ENCODE data around the gene RAB23.

Gene RAB23

DNA sequence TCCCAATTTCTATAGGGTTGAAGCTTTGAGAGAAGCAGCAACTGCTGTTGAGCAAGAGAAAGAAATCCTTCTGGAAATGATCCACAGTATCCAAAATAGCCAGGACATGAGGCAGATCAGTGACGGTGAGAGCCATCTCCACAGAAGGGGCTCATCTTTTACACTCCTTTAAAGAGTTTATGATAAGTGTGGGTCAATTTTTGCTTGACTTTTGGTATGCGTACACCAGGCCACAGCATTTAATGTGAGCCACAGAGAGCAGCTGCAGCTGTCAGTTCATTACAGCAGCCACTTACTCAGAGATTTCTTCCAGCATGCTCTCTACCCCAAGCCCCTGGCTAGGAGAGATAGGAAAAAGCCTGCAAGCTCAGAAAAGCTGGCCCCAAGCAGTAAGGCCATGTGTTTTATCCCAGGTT lies 40.1 kb downstream of the RAB23 start:
- DNase-seq (ENCODE audit: low read depth in 2 of 2), result no peak

DNA sequence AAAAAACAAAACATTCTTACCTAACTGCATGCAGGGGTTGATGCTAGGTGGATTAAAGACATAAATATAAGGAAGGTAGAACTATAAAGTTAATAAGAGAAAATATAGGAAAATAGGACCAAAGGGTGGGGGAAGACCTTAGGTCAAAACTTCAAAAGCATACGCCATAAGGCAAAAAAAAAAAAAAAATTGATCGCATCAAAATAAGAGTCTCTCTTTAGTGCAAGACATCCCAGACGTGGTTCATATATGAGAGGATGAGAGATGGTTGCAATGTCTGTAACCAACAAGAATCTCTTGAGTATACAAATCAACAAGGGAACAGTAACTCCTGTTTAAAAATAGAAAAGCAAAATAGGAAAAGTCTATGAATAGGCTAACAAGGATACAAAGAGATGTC lies 41.5 kb downstream of the RAB23 start:
- DNase-seq (ENCODE audit: low read depth in 2 of 2), result no peak

DNA sequence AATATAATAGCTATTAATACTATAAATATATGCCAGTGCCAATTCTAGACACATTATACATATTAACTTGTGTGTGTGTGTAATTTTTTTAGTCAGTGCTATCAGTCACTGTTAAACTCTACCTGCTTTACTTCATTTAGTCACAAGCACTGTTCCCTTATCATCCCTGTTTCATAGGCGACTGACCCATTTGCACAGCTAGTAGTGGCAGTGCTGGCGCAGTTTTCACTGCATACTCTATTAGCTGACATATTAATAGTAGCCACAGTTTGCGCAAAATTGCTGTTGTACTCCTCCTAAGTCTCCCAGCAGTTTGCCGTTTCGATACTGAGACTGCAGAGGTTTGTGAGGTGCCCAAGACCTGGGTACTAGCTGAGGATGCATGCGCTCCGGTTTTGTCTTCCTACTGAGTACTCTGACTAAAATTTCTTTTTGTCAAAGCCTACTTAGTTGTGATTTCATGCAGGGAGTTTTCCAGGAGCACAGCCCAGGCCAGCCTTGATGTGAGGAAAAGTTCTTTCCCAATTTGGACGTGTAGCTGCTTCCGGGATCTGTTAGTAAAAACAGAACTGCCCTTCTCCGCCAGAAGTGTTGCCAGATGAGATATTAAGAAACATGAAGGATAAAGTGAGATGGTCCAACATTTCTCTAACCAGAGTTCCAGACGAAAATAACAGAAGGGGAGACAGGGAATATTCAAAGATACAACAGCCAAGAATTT lies 44.4 kb downstream of the RAB23 start:
- no peak for DNase-seq (ENCODE audit: low read depth in 2 of 2)

DNA sequence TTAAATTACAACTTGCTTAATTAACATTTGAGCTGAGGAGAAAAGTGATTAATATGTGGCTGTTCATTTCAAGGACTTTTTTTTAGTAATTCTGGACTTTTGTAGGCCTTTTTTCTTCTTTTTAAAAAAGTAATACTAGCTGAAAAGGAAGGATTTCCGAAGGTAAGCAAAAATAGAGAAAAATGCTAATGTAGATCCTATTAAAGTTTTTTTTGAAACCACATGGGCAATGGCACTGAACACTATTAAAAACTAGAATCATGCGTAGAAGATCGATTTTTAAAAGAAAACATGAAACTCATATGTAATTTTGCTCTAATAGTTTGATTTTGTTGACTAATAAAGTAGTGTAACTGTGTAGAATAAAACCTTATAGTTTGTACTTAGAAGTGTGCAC lies 47.6 kb downstream of the RAB23 start:
- no peak for DNase-seq (ENCODE audit: low read depth in 2 of 2)

DNA sequence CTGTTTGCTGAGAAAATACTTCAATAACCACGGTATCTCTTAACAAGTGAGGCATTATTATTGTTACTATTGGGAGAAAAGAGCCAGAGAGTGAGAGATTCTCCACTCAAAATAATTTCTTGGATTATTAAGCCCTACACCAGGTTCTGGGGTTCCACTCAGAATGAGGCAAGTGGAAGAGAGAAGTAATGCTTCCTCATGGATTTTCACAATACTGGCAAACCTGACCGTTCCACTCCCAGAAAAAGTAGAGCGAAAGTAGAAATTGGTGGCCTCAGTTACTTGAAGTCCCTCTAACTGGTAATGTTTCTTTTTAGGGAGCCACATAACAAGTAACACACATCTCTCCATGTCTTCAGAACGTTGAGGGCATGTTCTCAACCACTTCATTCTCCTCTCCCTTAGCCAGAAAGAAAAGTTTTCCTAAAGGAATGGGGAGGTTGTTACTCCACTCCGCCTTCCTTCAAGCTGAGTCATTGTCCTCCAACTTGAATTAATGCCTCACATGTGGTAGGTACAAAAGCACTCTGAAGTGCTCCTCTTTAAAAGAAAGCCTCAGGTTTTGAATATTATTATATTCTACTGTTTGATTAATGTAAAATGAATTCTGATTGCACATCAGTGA lies 48.1 kb downstream of the RAB23 start:
- DNase-seq (ENCODE audit: low read depth in 2 of 2), result no peak

DNA sequence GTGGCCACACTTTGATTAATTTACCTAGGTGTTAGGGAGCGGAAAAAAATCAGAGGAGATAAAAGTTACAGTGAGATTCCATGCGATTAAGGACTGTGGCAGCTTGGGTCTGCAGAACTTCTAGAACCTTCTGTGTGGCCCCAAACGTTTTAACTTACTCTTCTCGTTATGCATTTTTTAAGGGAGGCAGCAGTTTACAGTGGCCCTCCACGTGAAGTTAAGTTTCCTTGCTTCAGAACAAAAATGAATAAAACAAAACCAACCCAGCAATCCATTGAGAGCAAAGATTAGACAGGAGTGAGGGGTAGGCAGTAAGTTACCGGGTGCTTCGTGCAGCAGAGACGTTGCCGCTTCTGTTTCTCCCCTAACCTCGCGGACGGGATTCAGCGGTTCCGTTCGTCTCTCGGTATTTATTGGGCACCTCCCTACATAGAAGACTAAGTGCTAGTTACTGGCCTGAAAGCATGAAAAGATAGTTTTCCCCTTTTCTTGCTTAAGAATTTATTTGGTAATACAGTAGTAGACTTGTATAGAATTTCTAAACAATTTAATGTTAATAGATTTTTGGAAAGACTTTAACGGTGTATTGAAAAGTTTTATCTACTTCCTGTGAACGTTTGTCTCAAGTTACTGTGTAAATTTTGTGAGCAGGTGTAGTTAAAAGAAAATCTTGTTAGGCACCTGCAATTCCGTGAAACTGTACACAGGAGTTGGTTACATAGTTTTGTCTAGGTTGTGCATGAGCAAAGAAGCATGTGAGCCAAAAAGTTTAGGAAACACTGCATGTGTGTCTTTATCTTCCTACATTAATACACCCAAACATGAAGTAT lies 48.8 kb downstream of the RAB23 start:
- no peak for DNase-seq (ENCODE audit: low read depth in 2 of 2)

DNA sequence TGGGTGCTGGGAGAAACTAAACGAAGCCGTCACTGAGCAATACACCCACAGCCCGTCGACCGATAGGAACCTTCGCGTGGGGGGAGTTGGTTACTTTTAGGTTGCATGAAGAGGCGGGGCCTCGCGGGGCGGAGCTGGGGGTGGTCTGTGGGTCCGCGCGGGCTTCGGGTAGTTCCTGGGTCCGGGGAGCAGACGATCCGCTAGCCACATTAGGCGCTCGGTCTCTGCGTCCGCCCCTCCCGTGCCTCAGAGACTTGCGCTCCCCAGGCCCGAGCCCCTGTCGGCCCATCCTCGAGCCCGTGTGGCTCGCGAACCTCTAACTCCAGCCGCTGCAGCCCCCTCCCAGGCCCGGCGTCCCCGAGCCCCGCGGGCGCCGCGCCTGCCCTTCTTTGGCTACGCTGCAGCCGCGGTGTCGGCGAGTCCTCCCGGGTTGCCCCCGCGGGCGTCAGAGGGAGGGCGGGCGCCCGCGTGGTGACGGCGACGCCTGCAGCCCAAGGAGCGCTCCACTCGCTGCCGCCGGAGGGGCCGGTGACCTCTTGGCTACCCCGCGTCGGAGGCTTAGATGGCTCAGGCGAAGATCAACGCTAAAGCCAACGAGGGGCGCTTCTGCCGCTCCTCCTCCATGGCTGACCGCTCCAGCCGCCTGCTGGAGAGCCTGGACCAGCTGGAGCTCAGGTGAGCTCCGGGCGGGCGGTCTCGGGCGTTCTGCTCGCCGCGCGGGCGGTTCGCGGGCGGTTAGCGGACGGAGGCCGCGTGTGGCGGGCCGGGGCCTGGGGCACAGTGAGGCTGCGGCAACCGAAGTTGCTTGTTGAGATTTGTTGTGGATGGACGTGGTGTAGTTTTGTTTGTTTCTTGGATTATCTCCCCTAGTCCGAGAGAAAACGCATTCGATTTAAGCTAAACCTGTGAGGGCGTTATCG lies 49.7 kb downstream of the RAB23 start, which contains the start of gene BAG2:
BAG2 (plus strand) TSS at position 191 of the 920 bp plus-strand sequence; CDS start at position 563, 372 bp downstream.
- DNase-seq (ENCODE audit: low read depth in 2 of 2), result peak; percentile 51 to 79

DNA sequence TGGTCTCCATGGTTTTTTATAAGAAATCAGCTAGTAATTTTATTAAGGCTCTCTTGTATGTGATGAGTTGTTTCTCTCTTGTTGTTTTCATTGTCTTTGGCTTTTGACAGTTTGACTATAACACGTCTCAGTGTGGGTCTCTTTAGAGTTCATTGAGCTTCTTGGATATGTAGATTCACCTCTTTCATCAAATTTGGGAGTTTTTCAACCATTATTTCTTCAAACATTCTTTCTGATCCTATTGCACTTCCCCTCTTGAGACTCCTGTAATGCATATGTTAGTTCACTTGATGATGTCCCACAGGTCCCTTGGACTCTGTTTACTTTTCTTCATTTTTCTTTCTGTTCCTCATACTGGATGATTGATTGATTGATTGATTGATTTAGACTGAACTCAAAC lies 57.0 kb downstream of the RAB23 start:
- no peak for DNase-seq (ENCODE audit: low read depth in 2 of 2)

DNA sequence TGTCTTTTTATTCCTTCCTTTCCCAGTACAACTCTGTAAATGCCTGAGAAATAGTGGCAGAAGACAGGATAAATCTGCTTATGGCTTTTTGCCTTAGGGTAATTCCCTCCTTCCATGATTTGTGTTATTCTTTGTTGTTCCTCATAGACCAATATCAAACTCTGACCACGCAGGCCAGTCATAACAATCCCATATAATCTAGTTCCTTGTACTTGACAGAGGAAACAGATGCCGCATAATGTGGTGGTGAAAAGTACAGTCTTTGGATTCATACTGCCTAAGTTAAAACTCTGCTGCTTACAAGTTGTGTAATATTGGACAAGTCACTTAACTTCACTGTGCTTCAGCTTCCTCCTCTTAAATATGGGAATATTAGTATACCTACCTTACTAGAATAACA lies 58.2 kb downstream of the RAB23 start:
- DNase-seq (ENCODE audit: low read depth in 2 of 2), result no peak

DNA sequence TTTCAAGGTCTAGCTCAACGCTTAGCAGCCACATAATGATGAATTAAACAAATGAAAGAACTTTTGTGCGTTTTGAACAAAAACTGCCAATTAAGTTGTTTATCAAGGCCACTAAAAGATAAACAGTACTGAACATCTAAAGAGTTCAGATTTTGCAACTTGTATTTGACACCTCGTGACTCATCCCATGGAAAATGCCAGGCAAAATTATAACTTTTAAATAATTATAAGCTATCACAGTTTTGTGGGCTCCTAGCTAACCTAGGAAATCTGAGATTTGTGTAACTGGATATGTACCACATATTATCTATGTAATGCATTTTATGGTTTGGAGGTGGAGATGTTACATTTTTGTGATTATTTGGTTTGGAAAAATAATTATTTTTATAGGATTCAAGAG lies 59.6 kb downstream of the RAB23 start:
- no peak for DNase-seq (ENCODE audit: low read depth in 2 of 2)

DNA sequence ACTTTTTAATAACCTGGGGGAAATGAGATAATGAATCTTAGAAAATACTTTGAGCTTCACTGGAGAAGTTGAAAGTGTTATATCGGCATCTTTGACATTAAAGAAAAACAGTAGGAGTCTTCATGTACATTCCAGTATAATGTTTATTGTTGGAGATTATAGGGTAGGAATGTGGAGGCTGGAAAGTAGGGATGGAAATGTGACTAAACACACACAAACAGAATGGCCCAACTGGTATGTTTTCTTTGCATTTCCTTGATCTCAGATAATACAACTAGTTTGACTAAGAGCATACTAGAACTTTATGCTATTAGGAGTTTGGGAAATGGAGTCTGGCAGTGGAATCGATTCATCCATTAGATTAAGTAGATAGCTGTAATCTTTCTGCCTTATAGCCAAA lies 60.1 kb downstream of the RAB23 start:
- no peak for DNase-seq (ENCODE audit: low read depth in 2 of 2)

DNA sequence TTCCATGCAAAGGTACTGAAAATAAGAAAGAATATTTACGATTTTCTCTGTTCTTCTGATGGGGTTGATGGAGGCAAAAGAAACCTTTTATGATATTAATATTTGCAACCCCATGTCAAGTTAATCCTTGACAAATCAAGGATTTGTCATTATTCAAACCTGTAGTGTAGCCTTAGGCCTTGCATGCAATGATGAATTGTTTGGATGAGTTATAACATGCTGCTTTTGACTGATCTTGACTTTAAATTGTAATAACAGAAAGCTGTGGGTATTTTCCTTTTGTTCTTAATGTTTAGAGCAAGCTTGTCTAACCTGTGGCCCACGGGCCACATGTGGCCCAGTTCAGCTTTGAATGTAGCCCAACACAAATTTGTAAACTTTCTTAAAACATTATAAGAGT lies 63.0 kb downstream of the RAB23 start:
- DNase-seq (ENCODE audit: low read depth in 2 of 2), result no peak

DNA sequence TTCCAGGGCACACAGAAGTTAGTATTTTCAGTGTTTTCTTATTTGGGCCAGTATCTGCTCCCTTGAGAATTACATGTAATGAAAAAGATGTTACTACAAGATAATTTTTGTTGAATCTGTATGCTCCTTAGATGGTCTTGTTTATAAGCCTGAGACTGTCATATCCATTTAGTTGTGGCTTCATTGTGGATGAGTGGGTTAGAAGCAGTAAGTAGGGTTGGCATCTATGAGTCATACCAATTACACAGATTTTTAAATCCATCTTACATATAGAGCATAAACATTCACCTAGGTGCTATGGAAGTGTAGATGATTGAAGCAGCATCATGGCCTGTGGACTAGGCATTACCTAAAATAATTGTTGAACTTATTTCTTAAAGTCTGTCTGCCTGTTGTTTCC lies 63.4 kb downstream of the RAB23 start:
- DNase-seq (ENCODE audit: low read depth in 2 of 2), result no peak

DNA sequence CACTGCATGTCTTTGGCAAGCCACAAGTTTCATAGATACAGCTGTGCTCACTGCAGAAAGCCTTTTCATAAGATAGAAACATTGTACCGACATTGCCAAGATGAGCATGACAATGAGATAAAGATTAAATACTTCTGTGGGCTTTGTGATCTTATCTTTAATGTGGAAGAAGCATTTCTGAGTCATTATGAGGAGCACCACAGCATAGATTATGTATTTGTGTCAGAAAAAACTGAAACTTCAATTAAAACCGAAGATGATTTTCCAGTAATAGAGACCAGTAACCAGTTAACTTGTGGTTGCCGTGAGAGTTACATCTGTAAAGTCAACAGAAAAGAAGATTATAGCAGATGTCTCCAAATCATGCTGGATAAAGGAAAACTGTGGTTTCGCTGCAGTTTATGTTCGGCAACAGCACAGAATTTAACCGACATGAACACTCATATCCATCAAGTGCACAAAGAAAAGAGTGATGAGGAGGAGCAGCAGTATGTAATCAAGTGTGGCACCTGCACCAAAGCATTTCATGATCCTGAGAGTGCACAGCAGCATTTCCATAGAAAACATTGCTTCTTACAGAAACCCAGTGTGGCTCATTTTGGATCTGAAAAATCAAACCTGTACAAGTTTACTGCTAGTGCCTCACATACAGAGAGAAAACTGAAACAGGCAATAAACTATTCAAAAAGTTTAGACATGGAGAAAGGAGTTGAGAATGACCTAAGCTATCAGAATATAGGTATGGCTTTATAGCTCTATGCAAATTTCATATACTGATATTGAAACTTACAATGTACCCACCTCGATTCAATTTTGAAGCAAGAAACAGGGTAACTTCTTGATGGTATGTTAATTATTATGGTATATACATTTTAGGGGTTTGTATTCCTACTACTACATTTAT lies 73.9 kb downstream of the RAB23 start:
- no peak for DNase-seq (ENCODE audit: low read depth in 2 of 2)

DNA sequence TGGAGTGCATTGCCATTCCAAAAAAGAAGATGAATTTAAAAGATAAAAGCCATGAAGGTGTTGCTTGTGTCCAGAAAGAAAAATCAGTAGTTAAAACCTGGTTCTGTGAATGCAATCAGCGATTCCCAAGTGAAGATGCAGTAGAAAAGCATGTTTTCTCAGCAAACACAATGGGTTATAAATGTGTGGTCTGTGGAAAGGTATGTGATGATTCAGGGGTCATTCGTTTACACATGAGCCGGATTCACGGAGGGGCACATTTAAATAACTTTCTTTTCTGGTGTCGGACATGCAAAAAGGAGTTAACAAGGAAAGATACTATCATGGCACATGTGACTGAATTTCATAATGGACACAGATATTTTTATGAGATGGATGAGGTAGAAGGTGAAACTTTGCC lies 74.7 kb downstream of the RAB23 start:
- no peak for DNase-seq (ENCODE audit: low read depth in 2 of 2)

DNA sequence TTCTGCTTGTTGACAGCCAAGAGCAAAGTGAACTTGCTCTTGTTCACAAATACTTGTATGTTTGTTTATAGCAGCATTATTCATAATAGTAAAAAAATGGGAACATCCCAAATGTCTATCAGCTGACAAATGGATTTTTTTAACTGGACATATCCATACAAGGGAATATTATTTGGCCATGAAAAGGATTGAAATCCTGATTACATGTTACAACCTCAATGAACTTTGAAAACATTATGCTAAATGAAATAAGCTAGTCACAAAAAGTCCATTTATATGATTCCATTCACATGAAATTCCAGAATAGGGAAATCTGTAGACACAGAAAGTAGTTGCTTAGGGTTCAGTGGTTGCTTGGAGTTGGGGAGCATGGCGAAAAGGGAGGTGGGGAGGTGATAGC lies 78.4 kb downstream of the RAB23 start:
- no peak for DNase-seq (ENCODE audit: low read depth in 2 of 2)

DNA sequence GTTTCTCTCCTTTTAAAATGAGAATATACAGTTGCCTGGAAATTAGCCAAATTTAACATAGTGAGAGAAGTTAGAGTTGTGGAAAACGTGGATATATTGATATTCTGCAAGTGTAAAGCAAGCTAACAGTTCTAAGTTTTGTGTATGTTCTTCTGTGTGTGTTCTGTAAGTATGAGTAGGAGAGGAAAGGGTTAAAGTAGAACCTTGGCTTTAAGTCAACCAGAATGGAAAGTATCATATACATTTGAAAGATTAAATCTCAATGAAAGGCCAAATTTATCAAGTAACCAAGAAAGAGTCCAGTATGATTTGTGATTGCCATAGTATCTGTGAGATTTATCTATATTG lies 80.0 kb downstream of the RAB23 start:
- no peak for DNase-seq (ENCODE audit: low read depth in 2 of 2)

DNA sequence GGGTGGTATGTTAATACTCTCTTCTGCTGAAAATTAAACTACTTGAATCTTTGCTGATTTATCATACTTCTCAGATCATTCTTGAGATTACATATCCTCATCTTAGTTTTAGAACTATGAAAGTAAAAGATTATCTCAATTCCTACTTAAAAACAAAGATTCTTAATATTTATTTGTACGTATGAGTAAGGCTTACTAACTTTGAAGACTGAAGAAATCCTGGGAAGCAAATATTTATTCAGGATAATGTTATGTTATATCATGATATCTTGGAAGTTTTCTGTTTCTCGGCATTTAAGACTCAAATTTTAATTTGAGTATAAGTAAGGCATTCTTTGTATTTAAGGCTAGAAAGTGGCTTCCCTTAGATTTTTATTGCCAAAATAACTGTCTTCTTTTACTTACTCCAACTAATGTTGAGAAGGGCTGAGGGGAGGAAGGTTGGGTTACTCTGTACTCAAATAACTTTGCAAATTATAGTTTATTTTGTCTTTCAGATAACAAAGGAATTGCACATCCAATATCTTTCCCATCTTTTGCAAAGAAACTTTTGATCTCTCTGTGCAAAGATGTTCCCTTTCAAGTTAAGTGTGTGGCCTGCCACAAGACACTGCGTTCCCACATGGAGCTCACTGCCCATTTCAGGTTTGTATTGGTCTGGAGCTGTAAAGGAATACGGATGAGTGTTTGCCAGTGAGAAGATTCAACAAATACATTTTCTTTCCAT lies 80.5 kb downstream of the RAB23 start:
- DNase-seq (ENCODE audit: low read depth in 2 of 2), result no peak

DNA sequence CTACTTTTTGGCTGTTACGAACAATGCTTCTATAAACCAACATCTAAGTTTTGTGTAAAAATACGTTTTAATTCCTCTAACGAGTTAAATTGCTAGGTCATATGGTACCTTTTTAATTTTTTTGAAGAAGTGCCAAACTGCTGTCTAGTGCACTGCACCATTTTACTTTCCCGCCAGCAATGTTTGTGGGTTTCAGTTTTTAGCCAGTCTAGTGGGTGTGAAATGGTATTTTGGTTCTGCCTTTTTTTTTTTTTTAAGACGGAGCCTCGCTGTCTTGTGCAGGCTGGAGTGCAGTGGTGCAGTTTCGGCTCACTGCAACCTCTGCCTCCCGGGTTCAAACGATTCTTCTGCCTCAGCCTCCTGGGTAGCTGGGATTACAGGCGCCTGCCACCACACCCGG lies 84.1 kb downstream of the RAB23 start:
- DNase-seq (ENCODE audit: low read depth in 2 of 2), result no peak

DNA sequence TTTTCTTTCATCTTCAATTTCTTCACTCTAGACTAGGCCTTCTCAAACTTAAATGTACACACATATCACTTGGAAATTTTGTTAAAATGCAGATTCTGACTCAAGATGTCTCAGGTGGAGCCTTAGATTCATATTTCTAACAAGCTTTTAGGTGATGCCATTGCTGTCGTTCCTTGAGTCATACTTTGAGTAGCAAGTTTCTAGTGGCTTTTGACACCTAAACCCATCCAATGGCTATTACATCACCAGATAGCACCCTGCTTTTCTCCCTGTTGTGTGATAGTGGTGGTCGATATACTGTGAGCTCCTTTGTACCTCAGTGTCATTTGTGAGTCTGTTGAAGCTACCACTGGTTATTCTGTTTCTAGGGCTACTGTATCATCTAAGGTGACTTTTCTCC lies 84.8 kb downstream of the RAB23 start:
- DNase-seq (ENCODE audit: low read depth in 2 of 2), result no peak
